Gastrocnemius medialis (tissue), 4 donors: Measurements from ENCODE around the gene MEIOB. TPM values are rescaled to one million over a fixed set of nuclear protein-coding genes. Genes with fewer than 3 reads are reported as not detected.

Experiments used
- ATAC-seq, 2 donors: fragments of 150-250 bp; one replicate each; pipeline ENCODE4 v1.9.1; 2016
- DNase-seq, 2 donors: peaks; one replicate each; pipeline ENCODE4 v3.0.0-alpha.2; 2019
- H3K27ac ChIP-seq, 4 donors: fragments of 200-600 bp; sonication (generic); 1 replicate in 1 of 4; 2 replicates in 3 of 4; pipeline ENCODE4 v1.5.1; 2016 to 2018; ENCODE audit warnings: mild to moderate bottlenecking in 2 of 4, moderate library complexity in 1 of 4
- H3K27me3 ChIP-seq, 3 donors: fragments of 200-600 bp; sonication (generic) in 2 of 3; 1 replicate in 1 of 3; 2 replicates in 2 of 3; pipeline versions ENCODE4 v1.5.1 to v1.6.0; 2016 to 2019; ENCODE audit warnings: mild to moderate bottlenecking in 1 of 3, moderate library complexity in 1 of 3
- H3K36me3 ChIP-seq, 2 donors: fragments of 200-600 bp; sonication (generic) in 1 of 2; one replicate each; pipeline ENCODE4 v1.5.1; 2017 to 2018
- H3K4me1 ChIP-seq, 2 donors: fragments of 200-600 bp; sonication (generic) in 1 of 2; one replicate each; pipeline ENCODE4 v1.5.1; 2016 to 2017; ENCODE audit warnings: mild to moderate bottlenecking in 2 of 2
- H3K4me3 ChIP-seq, 4 donors: fragments of 200-600 bp; sonication (generic) in 3 of 4; 1 replicate in 1 of 4; 2 replicates in 3 of 4; pipeline ENCODE4 v1.5.1; 2016 to 2019; ENCODE audit warnings: mild to moderate bottlenecking in 2 of 4
- H3K9me3 ChIP-seq, 3 donors: fragments of 200-600 bp; sonication (generic) in 2 of 3; 1 replicate in 1 of 3; 2 replicates in 2 of 3; pipeline ENCODE4 v1.5.1; 2016 to 2019
- POLR2A ChIP-seq, 2 donors: fragments of 450-650 bp; IDR thresholded peaks; one replicate each; pipeline ENCODE4 v1.6.1; 2017; ENCODE audit warnings: antibody characterized with exemption in 2 of 2, mild to moderate bottlenecking in 2 of 2, moderate library complexity in 2 of 2
- in situ Hi-C, 4 donors: fragments of 200-750 bp; cut with MboI; loops; one replicate each; pipeline versions ENCODE4 v1.15.0 to v1.8.0; 2017; ENCODE audit warnings: low sequenced_read_pairs in 4 of 4
- intact Hi-C: fragments of 100-400 bp; cut with DNase I; formaldehyde crosslinking; loops from one replicate; pipeline ENCODE4 v1.15.1; 2023; ENCODE audit warnings: low total_unique reads
- total RNA-seq, 4 donors: library from RNA; depleted of rRNA; stranded (reverse); fragments of >200 nt; gene quantifications; one replicate each; pipeline versions ENCODE4 v1.1.0 to v1.2.3, GENCODE V29; 2016
- TF ChIP-seq, protein P1 (sequence below), 5 experiments: fragments of 450-650 bp in 3 of 5; fragments of 200-600 bp in 2 of 5; sonication (generic) in 2 of 5; IDR thresholded peaks in 4 of 5; conservative IDR thresholded peaks in 1 of 5; 1 replicate in 4 of 5; 2 replicates in 1 of 5; pipeline ENCODE4 v1.5.1; 2016 to 2019; ENCODE audit warnings: antibody characterized with exemption in 5 of 5, mild to moderate bottlenecking in 3 of 5, moderate library complexity in 3 of 5

The MEIOB gene
- total RNA-seq, 4 donors from 2014 or later = not detected

DNA sequence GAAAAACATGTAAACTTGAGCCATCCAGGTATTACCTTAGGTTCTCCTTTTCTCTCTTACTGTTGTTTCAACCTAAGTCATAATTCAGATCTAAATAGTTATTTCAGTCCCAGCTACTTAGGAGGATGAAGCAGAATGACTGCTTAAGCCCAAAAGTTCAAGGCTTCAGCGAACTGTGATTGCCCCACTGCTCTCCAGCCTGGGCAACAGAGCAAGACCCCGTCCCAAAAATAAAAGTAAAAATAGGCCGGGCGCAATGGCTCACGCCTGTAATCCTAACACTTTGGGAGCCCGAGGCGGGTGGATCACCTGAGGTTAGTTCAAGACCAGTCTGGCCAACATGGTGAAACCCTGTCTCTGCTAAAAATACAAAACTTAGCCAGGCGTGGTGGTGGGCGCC lies 9.6 kb downstream of the MEIOB start:
- no peak overlapping the region for H3K27ac ChIP-seq
- no peak overlapping the region for H3K4me3 ChIP-seq
- H3K36me3 ChIP-seq = no peaks in the 10 kb centered on the region
- peaks cover 0 to 4% of the 10 kb centered on the region in 2 donors for H3K4me1 ChIP-seq
- DNase-seq (no peak), ATAC-seq (no peak)
- peaks cover 24 to 44% (median 41%) of the 10 kb centered on the region in 3 donors for H3K27me3 ChIP-seq
- no peak for TF ChIP-seq POLR2A (IDR thresholded peaks at IDR 0.05)
- TF ChIP-seq, protein P1, sequence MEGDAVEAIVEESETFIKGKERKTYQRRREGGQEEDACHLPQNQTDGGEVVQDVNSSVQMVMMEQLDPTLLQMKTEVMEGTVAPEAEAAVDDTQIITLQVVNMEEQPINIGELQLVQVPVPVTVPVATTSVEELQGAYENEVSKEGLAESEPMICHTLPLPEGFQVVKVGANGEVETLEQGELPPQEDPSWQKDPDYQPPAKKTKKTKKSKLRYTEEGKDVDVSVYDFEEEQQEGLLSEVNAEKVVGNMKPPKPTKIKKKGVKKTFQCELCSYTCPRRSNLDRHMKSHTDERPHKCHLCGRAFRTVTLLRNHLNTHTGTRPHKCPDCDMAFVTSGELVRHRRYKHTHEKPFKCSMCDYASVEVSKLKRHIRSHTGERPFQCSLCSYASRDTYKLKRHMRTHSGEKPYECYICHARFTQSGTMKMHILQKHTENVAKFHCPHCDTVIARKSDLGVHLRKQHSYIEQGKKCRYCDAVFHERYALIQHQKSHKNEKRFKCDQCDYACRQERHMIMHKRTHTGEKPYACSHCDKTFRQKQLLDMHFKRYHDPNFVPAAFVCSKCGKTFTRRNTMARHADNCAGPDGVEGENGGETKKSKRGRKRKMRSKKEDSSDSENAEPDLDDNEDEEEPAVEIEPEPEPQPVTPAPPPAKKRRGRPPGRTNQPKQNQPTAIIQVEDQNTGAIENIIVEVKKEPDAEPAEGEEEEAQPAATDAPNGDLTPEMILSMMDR (IDR thresholded peaks at IDR 0.05 in 4 of 5, conservative IDR thresholded peaks at IDR 0.05 in 1 of 5) = no peak
- H3K9me3 ChIP-seq = no peaks in the 10 kb centered on the region
- in situ Hi-C loops = loop anchor here in 1 of 4 donors (5.0 kb wide), 1 partner anchor 65 kb away; no protein-coding TSS in a partner anchor
- intact Hi-C loops = no loop called here

DNA sequence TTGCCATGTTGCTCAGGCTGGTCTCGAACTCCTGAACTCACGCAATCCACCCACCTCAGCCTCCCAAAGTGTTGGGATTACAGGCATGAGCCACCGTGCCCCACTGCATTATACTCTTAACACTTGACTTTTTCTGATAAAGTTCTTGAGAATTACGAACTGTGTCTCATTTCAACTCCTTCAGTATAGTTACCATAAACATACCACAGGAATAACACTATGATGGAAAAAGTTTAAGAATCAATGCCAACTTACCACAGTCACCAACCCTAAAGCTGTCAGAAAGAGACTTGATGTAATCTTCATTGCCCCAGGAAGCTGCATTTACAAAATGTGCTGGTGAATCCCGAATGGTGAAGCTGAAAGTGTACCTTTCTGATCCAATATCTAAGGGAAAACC lies 10.2 kb downstream of the MEIOB start:
- TF ChIP-seq, protein P1 (IDR thresholded peaks at IDR 0.05 in 4 of 5, conservative IDR thresholded peaks at IDR 0.05 in 1 of 5) = no peak
- TF ChIP-seq POLR2A (IDR thresholded peaks at IDR 0.05) = no peak
- no peak for ATAC-seq
- Histone ChIP-seq H3K27me3 (peaks cover 30 to 50% (median 46%) of the 10 kb centered on the region in 3 donors), H3K4me1 (peaks cover 0 to 4% of the 10 kb centered on the region in 2 donors), H3K4me3 (no peak overlapping the region), H3K9me3 (no peaks in the 10 kb centered on the region), H3K36me3 (no peaks in the 10 kb centered on the region), H3K27ac (no peak overlapping the region)
- intact Hi-C loops (no loop called here), in situ Hi-C loops (loop anchor here in 1 of 4 donors (5.0 kb wide), 1 partner anchor 66 kb away; no protein-coding TSS in a partner anchor)
- no peak for DNase-seq

DNA sequence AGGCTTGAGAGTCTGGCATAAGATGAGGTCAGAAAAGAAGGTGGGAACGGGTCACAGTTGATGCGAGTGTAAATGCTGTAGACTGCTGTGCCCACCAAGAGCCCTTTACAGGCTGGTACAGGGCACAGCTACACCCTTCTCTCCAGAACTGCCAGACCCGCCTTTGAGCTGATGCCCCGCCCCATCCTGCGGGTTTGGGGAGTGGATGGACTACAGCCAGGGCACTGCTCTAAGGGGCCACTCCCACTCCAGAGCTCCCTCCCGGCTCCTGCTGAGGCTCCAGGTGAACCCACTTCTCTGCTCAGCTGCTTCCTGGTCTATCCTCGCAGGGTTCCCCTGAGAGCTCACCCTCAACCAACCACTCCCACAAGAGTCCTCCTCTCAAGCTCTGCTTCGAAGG lies 12.3 kb downstream of the MEIOB start:
- DNase-seq (no peak), ATAC-seq (no peak)
- Histone ChIP-seq H3K36me3 (no peaks in the 10 kb centered on the region), H3K27me3 (peaks cover 25 to 50% (median 42%) of the 10 kb centered on the region in 3 donors), H3K9me3 (no peaks in the 10 kb centered on the region), H3K4me3 (no peak overlapping the region), H3K4me1 (peaks cover 0 to 4% of the 10 kb centered on the region in 2 donors), H3K27ac (no peak overlapping the region)
- intact Hi-C loops = no loop called here
- TF ChIP-seq, protein P1 (IDR thresholded peaks at IDR 0.05 in 4 of 5, conservative IDR thresholded peaks at IDR 0.05 in 1 of 5) = no peak
- TF ChIP-seq POLR2A (IDR thresholded peaks at IDR 0.05) = no peak
- in situ Hi-C loops = loop anchor here in 1 of 4 donors (5.0 kb wide), 1 partner anchor 68 kb away; no protein-coding TSS in a partner anchor

DNA sequence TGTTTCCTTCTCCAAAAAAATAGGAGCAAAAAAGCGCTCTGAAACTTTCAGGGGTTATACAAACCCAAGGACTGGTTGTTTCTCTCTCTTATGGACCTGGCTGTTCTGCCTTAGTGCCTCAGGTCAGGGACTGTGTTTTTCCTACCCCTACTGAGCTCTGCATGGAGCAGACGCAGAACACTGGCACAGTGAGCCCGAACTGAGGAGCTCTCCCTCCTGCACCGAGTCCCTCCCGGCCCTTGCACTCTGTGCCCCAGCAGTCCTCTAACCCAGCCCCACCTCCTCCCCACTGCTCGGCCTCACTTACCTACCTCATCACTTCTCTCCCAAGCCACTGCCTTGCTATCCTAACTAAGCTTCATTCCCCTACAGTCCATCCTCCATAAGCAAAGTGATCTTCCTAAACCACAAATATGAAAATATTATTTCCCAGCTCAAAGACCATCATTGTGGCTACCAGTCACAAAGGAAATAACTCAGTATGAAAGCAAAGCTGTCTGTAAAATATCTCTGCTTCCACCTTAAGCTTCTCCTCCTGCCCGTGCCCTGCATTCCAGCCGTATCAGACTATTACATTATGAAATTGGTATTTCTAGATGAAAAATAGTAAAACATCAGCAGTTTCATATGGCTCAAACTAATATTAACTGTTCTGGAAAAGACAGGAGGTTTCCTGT lies 13.6 kb downstream of the MEIOB start:
- Histone ChIP-seq H3K27ac (no peak overlapping the region), H3K4me3 (no peak overlapping the region), H3K9me3 (no peaks in the 10 kb centered on the region), H3K36me3 (no peaks in the 10 kb centered on the region), H3K27me3 (peaks cover 25 to 53% (median 44%) of the 10 kb centered on the region in 3 donors), H3K4me1 (no peaks in the 10 kb centered on the region)
- ATAC-seq (no peak), DNase-seq (no peak)
- in situ Hi-C loops (no loop called here), intact Hi-C loops (no loop called here)
- TF ChIP-seq POLR2A (IDR thresholded peaks at IDR 0.05) = no peak
- TF ChIP-seq, protein P1 (IDR thresholded peaks at IDR 0.05 in 4 of 5, conservative IDR thresholded peaks at IDR 0.05 in 1 of 5) = no peak
